Nephron progenitor cell (in vitro differentiated cells): ENCODE data around the gene MMP20.

Experiments
- DNase-seq: peaks from one replicate; pipeline ENCODE4 v3.0.0; 2021
- H3K27ac Mint-ChIP-seq: 2 replicates; pipeline ENCODE4 v1.8.0; 2021; ENCODE audit warnings: mild to moderate bottlenecking, moderate library complexity, mixed read lengths
- H3K27me3 Mint-ChIP-seq: 2 replicates; pipeline ENCODE4 v1.8.0; 2021; ENCODE audit warnings: mild to moderate bottlenecking, low read depth, mixed read lengths; ENCODE audit not compliant: poor library complexity
- H3K36me3 Mint-ChIP-seq: 2 replicates; pipeline ENCODE4 v1.8.0; 2021; ENCODE audit warnings: low read depth, mixed read lengths
- H3K4me1 Mint-ChIP-seq: 2 replicates; pipeline ENCODE4 v1.8.0; 2021; ENCODE audit warnings: mixed read lengths
- H3K4me3 Mint-ChIP-seq: 2 replicates; pipeline ENCODE4 v1.8.0; 2021; ENCODE audit warnings: mild to moderate bottlenecking, moderate library complexity, mixed read lengths
- H3K9me3 Mint-ChIP-seq: 2 replicates; pipeline ENCODE4 v1.8.0; 2021; ENCODE audit warnings: mild to moderate bottlenecking, moderate library complexity, mixed read lengths
- TF ChIP-seq, protein P1 (sequence below): fragments of 200-600 bp; sonication (generic); IDR thresholded peaks from 2 replicates; pipeline ENCODE4 v1.5.0; 2021; ENCODE audit warnings: antibody characterized with exemption

The MMP20 gene

DNA sequence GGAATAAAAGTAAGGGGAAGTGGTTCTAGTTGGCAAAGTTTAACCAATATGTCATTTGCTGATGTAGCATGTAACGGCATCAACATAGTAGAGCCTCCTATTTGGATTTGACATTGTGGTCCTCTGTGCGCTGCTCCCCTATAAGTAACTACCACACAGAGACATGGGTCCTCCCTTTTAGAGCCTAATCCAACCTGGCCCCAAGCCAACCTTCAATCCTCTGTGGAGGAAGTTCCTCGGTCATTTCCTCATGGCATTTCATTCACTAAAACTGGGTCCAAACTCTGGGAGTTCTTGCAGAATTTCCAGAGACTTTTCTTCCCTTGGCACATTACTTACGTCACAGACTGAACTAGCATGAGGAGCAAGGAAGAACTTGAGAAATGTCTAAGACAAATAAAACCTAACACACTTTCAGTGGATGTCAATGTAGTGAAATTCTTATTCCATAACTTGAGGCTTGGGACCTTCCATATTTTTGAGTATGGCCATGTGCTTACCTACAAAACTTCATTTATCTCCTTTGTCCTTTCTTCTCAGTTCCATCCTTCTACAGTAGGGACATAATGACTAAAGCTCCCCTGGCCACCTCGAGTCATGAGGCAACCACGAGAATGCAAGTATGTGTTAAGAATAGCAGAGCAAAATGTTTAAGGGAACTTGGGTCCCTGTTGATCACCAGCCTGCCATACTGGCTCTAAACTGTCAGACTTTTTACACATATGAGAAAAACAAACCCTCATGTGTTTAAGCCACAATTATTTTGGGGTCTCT is 34.7 kb downstream of the MMP20 start:
- no peaks in the 10 kb centered on the region for H3K36me3 Mint-ChIP-seq
- no peak overlapping the region for H3K27ac Mint-ChIP-seq
- H3K27me3 Mint-ChIP-seq: peaks cover 2% of the 10 kb centered on the region
- no peak for DNase-seq
- H3K4me3 Mint-ChIP-seq: no peak overlapping the region
- H3K9me3 Mint-ChIP-seq: peaks cover 5% of the 10 kb centered on the region
- H3K4me1 Mint-ChIP-seq: no peaks in the 10 kb centered on the region
- TF ChIP-seq, protein P1, sequence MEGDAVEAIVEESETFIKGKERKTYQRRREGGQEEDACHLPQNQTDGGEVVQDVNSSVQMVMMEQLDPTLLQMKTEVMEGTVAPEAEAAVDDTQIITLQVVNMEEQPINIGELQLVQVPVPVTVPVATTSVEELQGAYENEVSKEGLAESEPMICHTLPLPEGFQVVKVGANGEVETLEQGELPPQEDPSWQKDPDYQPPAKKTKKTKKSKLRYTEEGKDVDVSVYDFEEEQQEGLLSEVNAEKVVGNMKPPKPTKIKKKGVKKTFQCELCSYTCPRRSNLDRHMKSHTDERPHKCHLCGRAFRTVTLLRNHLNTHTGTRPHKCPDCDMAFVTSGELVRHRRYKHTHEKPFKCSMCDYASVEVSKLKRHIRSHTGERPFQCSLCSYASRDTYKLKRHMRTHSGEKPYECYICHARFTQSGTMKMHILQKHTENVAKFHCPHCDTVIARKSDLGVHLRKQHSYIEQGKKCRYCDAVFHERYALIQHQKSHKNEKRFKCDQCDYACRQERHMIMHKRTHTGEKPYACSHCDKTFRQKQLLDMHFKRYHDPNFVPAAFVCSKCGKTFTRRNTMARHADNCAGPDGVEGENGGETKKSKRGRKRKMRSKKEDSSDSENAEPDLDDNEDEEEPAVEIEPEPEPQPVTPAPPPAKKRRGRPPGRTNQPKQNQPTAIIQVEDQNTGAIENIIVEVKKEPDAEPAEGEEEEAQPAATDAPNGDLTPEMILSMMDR: no peak

DNA sequence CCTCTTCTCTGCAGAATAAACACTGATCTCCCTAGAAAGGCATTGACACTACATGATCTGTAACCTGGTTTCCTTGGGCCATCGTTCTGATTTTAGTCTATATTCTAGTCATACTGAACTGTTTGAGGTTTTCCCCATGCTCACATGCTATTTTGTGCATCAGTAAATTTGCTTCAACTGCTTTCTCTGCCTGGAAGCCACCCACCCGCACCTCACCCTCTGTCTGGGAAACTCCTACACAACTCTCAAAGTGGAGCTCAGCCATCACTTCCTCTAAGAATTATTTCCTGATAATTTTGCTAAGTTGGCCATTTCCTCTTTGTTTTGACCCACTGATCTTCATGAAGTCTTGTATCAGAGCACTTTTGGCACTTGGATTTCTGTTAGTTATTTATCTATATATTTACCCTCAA is 36.1 kb downstream of the MMP20 start:
- peak overlapping the region; percentile 51 for H3K27ac Mint-ChIP-seq
- no peak overlapping the region for H3K4me3 Mint-ChIP-seq
- TF ChIP-seq, protein P1: no peak
- no peak for DNase-seq
- no peaks in the 10 kb centered on the region for H3K36me3 Mint-ChIP-seq
- peaks cover 5% of the 10 kb centered on the region for H3K9me3 Mint-ChIP-seq
- H3K4me1 Mint-ChIP-seq: no peaks in the 10 kb centered on the region
- peaks cover 2% of the 10 kb centered on the region for H3K27me3 Mint-ChIP-seq

DNA sequence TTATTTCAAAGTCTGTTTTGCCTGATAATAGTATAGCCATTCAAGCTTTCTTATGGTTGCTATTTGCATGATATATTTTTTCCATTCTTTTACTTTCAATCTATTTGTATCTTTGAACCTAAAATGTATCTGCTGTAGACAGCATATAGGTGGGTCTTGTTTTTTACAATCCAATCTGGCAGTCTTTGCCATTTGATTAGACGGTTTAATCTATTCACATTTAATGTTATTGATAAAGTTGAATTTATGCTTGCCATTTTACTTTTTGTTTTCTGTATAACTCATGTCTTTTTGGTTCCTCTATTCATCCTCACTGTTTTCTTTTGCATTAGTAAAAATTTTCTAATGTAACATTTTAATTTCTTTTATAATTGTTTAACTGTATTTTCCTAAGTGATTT is 37.4 kb downstream of the MMP20 start:
- H3K4me3 Mint-ChIP-seq: no peak overlapping the region
- H3K36me3 Mint-ChIP-seq: no peaks in the 10 kb centered on the region
- no peaks in the 10 kb centered on the region for H3K4me1 Mint-ChIP-seq
- no peak overlapping the region for H3K27ac Mint-ChIP-seq
- peaks cover 5% of the 10 kb centered on the region for H3K9me3 Mint-ChIP-seq
- peaks cover 2% of the 10 kb centered on the region for H3K27me3 Mint-ChIP-seq
- no peak for DNase-seq
- TF ChIP-seq, protein P1: no peak

DNA sequence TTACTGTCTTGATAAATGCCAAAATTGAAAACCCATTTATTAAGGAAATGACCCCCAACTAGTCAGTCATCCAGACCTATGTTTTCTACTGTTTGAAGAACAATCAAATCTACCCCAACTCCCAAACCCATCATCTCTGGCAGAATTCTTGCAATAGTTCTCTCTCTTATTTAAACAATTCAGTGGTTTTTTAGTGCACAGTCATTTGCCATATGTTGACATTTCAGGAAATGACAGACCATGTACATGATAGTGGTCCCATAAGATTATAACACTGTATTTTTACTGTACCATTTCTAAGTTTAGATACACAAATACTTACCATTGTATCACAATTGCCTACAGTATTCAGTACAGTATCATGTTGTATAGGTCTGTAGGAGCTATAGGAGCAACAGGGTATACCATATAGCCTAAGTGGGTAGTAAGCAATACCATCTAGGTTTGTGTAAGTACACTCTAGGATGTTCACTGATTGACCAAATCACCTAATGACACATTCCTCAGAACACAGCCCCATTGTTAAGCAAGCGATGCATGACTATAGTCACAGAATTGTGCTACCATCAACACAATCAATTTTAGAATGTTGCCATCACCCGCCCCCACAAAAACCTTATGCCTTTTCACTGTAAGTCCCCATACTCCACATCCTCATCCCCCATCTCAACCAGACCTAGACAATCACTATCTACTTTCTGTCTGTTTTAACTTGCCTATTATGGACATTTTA is 41.8 kb downstream of the MMP20 start:
- TF ChIP-seq, protein P1: no peak
- peaks cover 5% of the 10 kb centered on the region for H3K9me3 Mint-ChIP-seq

DNA sequence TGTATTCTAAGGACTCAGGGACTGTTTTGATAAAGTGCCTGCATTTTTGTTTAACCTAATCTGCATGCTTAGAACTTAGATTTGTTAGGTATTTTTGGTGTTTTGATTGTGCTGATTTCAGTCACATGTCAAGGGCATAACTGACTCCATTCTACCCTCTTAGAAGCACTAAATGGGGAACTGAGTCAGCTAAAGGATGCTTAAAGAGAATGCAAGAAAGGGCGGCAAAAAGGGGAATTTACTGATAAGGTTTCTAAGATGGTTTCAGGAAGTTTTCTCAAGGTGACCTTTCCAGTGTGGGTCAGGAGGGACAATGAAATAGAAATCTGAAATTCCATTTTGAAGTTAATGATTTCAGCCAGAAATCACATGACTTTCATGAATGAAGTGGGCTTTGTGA is 43.0 kb downstream of the MMP20 start:
- Mint-ChIP-seq H3K4me1 (no peaks in the 10 kb centered on the region), H3K36me3 (no peaks in the 10 kb centered on the region), H3K27ac (no peak overlapping the region), H3K9me3 (peaks cover 3% of the 10 kb centered on the region), H3K27me3 (peaks cover 2% of the 10 kb centered on the region), H3K4me3 (no peak overlapping the region)
- no peak for DNase-seq
- TF ChIP-seq, protein P1: no peak

More for the DNA sequence above, 41.8 kb downstream of the MMP20 start:
- no peak for DNase-seq
- H3K4me3 Mint-ChIP-seq: no peak overlapping the region
- H3K36me3 Mint-ChIP-seq: no peaks in the 10 kb centered on the region
- no peak overlapping the region for H3K27ac Mint-ChIP-seq
- peaks cover 2% of the 10 kb centered on the region for H3K27me3 Mint-ChIP-seq
- no peaks in the 10 kb centered on the region for H3K4me1 Mint-ChIP-seq
